Measurements from ENCODE around the gene ACBD5.

DNA sequence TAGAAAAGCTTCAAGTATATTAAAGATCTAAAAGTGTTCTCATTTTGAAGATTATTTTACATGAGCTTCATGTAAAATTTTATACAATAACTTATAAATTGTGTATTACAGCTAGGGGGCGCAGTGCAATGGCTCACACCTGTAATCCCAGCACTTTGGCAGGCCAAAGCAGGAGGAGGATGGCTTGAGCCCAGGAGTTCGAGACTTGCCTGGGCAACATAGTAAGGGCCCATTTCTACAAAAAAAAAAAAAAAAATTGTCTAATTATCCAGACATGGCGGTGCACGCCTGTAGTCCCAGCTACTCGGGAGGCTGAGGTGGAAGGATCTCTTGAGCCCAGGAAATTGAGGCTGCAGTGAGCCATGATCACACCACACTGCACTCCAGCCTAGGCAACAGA lies 16.6 kb downstream of the ACBD5 start:
- TF ChIP-seq POLR2A (IDR thresholded peaks at IDR 0.05; ENCODE audit: low read depth, low read length) (no peak), POLR2AphosphoS5 (IDR thresholded peaks at IDR 0.05; ENCODE audit: low read depth, low read length) (no peak), TAF1 (IDR thresholded peaks at IDR 0.05; ENCODE audit: low read depth, low read length) (no peak)

Data from GM12891 (cell line).